ENCODE measurements around the gene ZMIZ1. TPM values are rescaled to one million over a fixed set of nuclear protein-coding genes. Genes with fewer than 3 reads are reported as not detected.

The ZMIZ1 gene
- total RNA-seq, 1 donor = 23.3 TPM

GRCh38 chr10:79128923-79129305 lies 60.1 kb downstream of the ZMIZ1 start:
- no peak overlapping the region for H3K4me3 ChIP-seq (ENCODE audit: low read depth, low read length)
- no peak for TF ChIP-seq CTCF (IDR thresholded peaks at IDR 0.05; ENCODE audit: insufficient read depth, low read depth, low read length)
- no peak for DNase-seq (ENCODE audit: low read depth)

- peak; percentile 69 for DNase-seq (ENCODE audit: low read depth)
- peak; percentile 28 for TF ChIP-seq CTCF (IDR thresholded peaks at IDR 0.05; ENCODE audit: insufficient read depth, low read depth, low read length)
- no peak overlapping the region for H3K4me3 ChIP-seq (ENCODE audit: low read depth, low read length)
Observed at GRCh38 chr10:79129361-79129997, 60.7 kb downstream of the ZMIZ1 start.

GRCh38 chr10:79130255-79130654 lies 61.5 kb downstream of the ZMIZ1 start:
- no peak for TF ChIP-seq CTCF (IDR thresholded peaks at IDR 0.05; ENCODE audit: insufficient read depth, low read depth, low read length)

GRCh38 chr10:79130846-79131245 lies 62.1 kb downstream of the ZMIZ1 start:
- DNase-seq (ENCODE audit: low read depth) = no peak
- TF ChIP-seq CTCF (IDR thresholded peaks at IDR 0.05; ENCODE audit: insufficient read depth, low read depth, low read length) = no peak
- H3K4me3 ChIP-seq (ENCODE audit: low read depth, low read length) = no peak overlapping the region

More at GRCh38 chr10:79130255-79130654, 61.5 kb downstream of the ZMIZ1 start:
- H3K4me3 ChIP-seq (ENCODE audit: low read depth, low read length) = no peak overlapping the region
- DNase-seq (ENCODE audit: low read depth) = no peak

- H3K4me3 ChIP-seq (ENCODE audit: low read depth, low read length) = no peak overlapping the region
- no peak for DNase-seq (ENCODE audit: low read depth)
- TF ChIP-seq CTCF (IDR thresholded peaks at IDR 0.05; ENCODE audit: insufficient read depth, low read depth, low read length) = no peak
Observed at GRCh38 chr10:79131836-79132631, 63.3 kb downstream of the ZMIZ1 start.

- no peak overlapping the region for H3K4me3 ChIP-seq (ENCODE audit: low read depth, low read length)
- no peak for DNase-seq (ENCODE audit: low read depth)
- no peak for TF ChIP-seq CTCF (IDR thresholded peaks at IDR 0.05; ENCODE audit: insufficient read depth, low read depth, low read length)
Observed at GRCh38 chr10:79132681-79133381, 64.1 kb downstream of the ZMIZ1 start.
